HL-60 (cell line): Measurements from ENCODE around the gene TPCN2.

Source experiments
- CTCF ChIP-seq: IDR thresholded peaks from one replicate; pipeline ENCODE4 v1.5.1; 2011; ENCODE audit warnings: low read length, control low read depth, inconsistent platforms; ENCODE audit not compliant: insufficient read depth
- GABPA ChIP-seq: IDR thresholded peaks from 2 replicates; pipeline ENCODE4 v1.6.1; 2012; ENCODE audit warnings: low read depth
- POLR2AphosphoS5 ChIP-seq: IDR thresholded peaks from 2 replicates; pipeline ENCODE4 v1.6.1; 2012; ENCODE audit warnings: low read depth

DNA sequence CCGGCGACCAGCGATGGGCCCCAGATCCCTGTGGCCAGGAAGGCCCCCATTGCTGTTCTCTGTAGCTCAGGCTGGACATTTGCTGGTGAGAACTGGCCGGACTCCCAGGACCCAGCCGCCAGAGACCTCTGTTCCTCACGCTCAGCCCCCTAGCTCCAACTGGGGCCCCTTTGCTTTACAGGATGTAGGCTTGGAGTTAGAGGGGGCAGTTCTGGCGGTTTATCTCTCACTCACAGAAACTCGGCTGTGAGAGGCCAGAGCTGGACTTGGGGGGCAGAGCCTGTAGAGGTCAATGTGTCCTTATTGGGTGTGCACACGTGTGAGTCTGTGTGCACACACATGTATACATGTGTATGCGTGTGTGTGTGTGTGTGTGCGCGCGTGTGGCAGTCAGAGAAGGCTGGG lies 107.5 kb downstream of the TPCN2 start:
- no peak for TF ChIP-seq CTCF
- TF ChIP-seq POLR2AphosphoS5 = no peak
- no peak for TF ChIP-seq GABPA
